Vagina (tissue), 2 donors: Measurements from ENCODE around the gene PCDH1. TPM values are rescaled to one million over a fixed set of nuclear protein-coding genes. Genes with fewer than 3 reads are reported as not detected.

ENCODE experiments used
- DNase-seq, 2 donors: peaks; one replicate each; pipeline ENCODE4 v3.0.0-alpha.2; 2017; ENCODE audit errors: extremely low spot score in 2 of 2
- H3K27ac ChIP-seq: fragments of 200-600 bp; sonication (generic); one replicate; pipeline ENCODE4 v1.5.1; 2019
- H3K27me3 ChIP-seq: fragments of 200-600 bp; sonication (generic); one replicate; pipeline ENCODE4 v1.5.1; 2019
- H3K36me3 ChIP-seq, 2 donors: fragments of 200-600 bp; sonication (generic); one replicate each; pipeline ENCODE4 v1.5.1; 2017 to 2019
- H3K4me1 ChIP-seq: fragments of 200-600 bp; sonication (generic); one replicate; pipeline ENCODE4 v1.5.1; 2019
- H3K4me3 ChIP-seq, 2 donors: fragments of 200-600 bp; sonication (generic); 1 replicate in 1 of 2; 2 replicates in 1 of 2; pipeline ENCODE4 v1.5.1; 2016 to 2019
- H3K9me3 ChIP-seq: fragments of 200-600 bp; sonication (generic); one replicate; pipeline ENCODE4 v1.5.1; 2019
- POLR2A ChIP-seq, 2 donors: fragments of 450-650 bp; IDR thresholded peaks; one replicate each; pipeline ENCODE4 v1.6.1; 2017; ENCODE audit warnings: antibody characterized with exemption in 2 of 2, mild to moderate bottlenecking in 2 of 2, moderate library complexity in 2 of 2
- POLR2AphosphoS5 ChIP-seq, 2 donors: sonication (generic); formaldehyde crosslinking; IDR thresholded peaks; one replicate each; pipeline ENCODE4 v1.9.0; 2017; ENCODE audit warnings: antibody characterized with exemption in 2 of 2, mild to moderate bottlenecking in 2 of 2, low read depth in 1 of 2; ENCODE audit not compliant: insufficient read depth in 1 of 2
- intact Hi-C: fragments of 100-400 bp; cut with DNase I; formaldehyde crosslinking; loops from one replicate; pipeline ENCODE4 v1.15.1; 2023
- total RNA-seq: library from RNA; depleted of rRNA; stranded (reverse); fragments of >200 nt; gene quantifications from one replicate; pipeline ENCODE4 v1.2.3, GENCODE V29; 2016
- TF ChIP-seq, protein P1 (sequence below), 3 experiments: fragments of 450-650 bp in 2 of 3; fragments of 200-600 bp in 1 of 3; sonication (generic) in 1 of 3; IDR thresholded peaks; one replicate each; pipeline ENCODE4 v1.5.1; 2017 to 2019; ENCODE audit warnings: antibody characterized with exemption in 3 of 3, mild to moderate bottlenecking in 2 of 3, moderate library complexity in 2 of 3

PCDH1 gene
- total RNA-seq, 1 donor from 2014 or later = 38.8 TPM

DNA sequence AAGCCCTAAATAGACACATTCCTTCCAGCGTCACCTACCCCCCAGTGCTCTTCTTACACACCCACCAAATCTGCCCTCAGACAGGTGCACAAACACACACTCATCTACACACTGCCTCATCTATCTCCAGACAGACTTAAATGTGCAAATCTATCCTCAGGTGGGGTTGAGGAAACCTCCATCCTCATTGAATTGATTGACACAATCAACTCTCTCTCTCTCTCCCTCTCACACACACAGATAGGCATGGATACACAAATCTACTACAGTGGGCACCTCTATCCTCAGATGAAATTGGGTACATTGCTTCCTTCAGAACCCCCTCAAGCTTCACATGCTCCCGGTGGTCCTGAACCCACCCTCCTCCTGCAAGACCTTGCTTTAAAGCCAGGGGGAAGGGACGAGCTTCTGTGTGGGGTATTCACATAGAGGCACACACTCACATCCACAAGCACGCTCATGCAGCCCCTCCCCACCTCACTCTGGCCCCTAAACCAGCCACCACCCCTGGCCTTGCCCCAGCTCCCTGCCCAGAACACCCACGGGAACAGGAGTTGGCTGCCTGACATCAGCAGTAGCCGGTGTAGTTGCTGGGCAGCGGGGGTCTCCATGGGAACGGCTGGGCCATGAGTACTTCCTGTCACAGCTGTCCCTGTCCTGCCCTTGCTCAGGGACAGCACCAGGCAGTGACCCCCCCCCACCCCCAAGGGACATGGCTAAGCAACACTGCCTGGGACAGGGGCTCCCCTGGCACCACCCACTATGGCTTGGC, 22.8 kb downstream of the PCDH1 start:
- intact Hi-C loops = no loop called here
- no peaks in the 10 kb centered on the region for H3K27me3 ChIP-seq
- TF ChIP-seq POLR2AphosphoS5 (IDR thresholded peaks at IDR 0.05; ENCODE audit: insufficient read depth in 1 of 2, low read depth in 1 of 2) = no peak
- TF ChIP-seq, protein P1, sequence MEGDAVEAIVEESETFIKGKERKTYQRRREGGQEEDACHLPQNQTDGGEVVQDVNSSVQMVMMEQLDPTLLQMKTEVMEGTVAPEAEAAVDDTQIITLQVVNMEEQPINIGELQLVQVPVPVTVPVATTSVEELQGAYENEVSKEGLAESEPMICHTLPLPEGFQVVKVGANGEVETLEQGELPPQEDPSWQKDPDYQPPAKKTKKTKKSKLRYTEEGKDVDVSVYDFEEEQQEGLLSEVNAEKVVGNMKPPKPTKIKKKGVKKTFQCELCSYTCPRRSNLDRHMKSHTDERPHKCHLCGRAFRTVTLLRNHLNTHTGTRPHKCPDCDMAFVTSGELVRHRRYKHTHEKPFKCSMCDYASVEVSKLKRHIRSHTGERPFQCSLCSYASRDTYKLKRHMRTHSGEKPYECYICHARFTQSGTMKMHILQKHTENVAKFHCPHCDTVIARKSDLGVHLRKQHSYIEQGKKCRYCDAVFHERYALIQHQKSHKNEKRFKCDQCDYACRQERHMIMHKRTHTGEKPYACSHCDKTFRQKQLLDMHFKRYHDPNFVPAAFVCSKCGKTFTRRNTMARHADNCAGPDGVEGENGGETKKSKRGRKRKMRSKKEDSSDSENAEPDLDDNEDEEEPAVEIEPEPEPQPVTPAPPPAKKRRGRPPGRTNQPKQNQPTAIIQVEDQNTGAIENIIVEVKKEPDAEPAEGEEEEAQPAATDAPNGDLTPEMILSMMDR (IDR thresholded peaks at IDR 0.05) = no peak
- no peak overlapping the region for H3K4me3 ChIP-seq
- no peak for DNase-seq
- no peak overlapping the region for H3K27ac ChIP-seq
- peaks cover 17% of the 10 kb centered on the region for H3K4me1 ChIP-seq
- H3K9me3 ChIP-seq = no peaks in the 10 kb centered on the region
- H3K36me3 ChIP-seq = no peaks in the 10 kb centered on the region

DNA sequence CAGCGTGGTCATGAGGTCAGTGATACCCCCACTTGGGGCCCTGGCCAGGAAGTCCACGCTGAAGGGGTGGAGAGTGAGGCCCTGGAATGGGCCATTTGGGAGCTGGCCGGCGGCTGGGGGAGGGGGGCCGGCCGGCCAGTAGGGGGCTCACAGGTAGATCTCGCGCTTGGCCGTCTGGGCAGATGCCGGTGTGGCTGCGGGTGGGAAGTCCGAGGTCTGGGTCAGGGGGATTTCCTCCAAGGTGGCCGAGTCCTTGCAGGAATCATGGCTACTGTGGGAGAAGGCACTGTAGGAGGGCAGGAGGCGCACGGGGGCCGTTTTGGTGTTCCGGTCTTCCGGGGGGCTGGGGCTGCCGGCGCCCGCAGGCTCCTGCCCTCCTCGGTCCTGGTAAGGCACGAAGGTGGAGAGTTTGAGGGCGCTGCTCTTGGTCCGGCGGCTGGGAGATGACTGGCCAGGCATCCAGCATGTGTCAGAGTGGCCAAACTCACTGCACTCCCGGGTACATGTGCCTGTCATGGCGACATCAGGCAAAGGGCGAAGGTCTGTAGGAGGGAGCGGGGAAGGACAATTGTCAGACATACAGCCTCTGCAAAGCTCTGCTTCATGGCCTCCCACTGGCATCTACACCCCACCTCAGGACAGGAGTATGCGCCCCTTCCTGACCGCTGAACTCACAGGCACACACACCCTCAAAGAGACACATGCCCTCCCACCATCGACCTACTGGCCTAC, 24.1 kb downstream of the PCDH1 start:
- intact Hi-C loops = no loop called here

DNA sequence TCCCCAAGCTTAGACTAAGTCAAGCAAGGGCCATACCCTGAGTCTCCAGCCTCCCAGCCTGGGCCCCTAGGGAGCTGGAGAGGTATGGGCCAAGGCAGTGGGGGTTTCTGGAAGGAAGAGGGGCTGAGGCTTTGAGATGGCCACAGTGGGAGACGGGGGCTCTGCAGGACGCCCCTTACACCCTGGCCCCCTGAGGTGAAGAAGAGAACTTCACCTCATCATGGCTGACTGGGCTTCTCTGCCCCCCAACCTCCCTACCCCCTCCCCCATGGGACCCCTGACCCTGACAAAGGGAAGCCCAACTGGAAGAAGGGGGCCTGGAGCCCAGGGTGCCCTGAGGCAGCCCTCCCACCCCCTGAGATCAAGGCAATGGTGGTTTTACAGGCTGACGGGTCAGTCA, 25.8 kb downstream of the PCDH1 start:
- H3K4me3 ChIP-seq = no peak overlapping the region
- TF ChIP-seq, protein P1 (IDR thresholded peaks at IDR 0.05) = no peak
- no peak for TF ChIP-seq POLR2AphosphoS5 (IDR thresholded peaks at IDR 0.05; ENCODE audit: insufficient read depth in 1 of 2, low read depth in 1 of 2)
- no peak for TF ChIP-seq POLR2A (IDR thresholded peaks at IDR 0.05)
- no peaks in the 10 kb centered on the region for H3K9me3 ChIP-seq
- H3K27ac ChIP-seq = no peak overlapping the region
- no peaks in the 10 kb centered on the region for H3K36me3 ChIP-seq
- H3K4me1 ChIP-seq = peaks cover 33% of the 10 kb centered on the region
- no peak for DNase-seq
- intact Hi-C loops = no loop called here
- no peaks in the 10 kb centered on the region for H3K27me3 ChIP-seq

More for the DNA sequence above, 24.1 kb downstream of the PCDH1 start:
- Histone ChIP-seq H3K9me3 (no peaks in the 10 kb centered on the region), H3K27ac (no peak overlapping the region), H3K4me3 (no peak overlapping the region), H3K4me1 (peaks cover 24% of the 10 kb centered on the region), H3K36me3 (no peaks in the 10 kb centered on the region), H3K27me3 (no peaks in the 10 kb centered on the region)
- DNase-seq = no peak
- no peak for TF ChIP-seq POLR2A (IDR thresholded peaks at IDR 0.05)

DNA sequence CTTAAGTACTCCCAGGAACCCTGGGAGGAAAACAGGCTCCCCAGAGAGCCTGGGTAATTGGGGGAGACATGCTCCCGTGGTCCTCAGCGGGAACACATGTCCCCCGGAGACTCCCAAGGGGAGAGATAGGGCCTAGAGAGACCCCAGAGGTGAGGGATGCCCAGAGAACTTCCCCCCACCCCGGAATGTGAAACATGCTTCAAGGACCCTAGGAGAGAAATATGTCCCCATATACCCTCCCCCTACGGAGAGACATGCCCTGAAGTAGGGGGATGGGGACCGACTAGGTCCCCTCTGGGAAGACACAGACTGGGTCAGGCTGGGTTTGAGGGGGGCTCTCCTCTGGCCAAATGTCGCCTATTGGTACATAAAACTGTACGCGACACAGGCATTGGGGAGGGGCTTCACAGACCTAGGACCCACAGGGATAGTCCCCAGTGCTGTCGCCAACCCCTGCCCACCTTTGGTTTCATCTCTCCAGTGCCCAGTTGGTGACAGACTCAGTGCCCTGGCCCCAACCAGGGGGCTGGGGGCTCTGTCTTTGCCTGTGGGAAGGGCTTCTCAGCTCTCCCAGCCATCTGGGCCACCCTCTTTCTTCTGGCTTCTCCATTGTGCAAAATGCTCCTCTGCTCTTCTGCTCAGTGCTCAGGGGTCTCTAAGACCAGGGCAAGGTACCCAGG, 26.9 kb downstream of the PCDH1 start:
- Histone ChIP-seq H3K36me3 (no peaks in the 10 kb centered on the region), H3K27ac (peak overlapping the region; percentile 99), H3K4me3 (peak overlapping the region in 1 of 2 donors; percentile 86), H3K4me1 (peaks cover 34% of the 10 kb centered on the region), H3K27me3 (no peaks in the 10 kb centered on the region), H3K9me3 (no peaks in the 10 kb centered on the region)
- TF ChIP-seq POLR2A (IDR thresholded peaks at IDR 0.05) (no peak), POLR2AphosphoS5 (IDR thresholded peaks at IDR 0.05; ENCODE audit: insufficient read depth in 1 of 2, low read depth in 1 of 2) (no peak)
- TF ChIP-seq, protein P1 (IDR thresholded peaks at IDR 0.05) = no peak
- no peak for DNase-seq
- intact Hi-C loops = no loop called here

DNA sequence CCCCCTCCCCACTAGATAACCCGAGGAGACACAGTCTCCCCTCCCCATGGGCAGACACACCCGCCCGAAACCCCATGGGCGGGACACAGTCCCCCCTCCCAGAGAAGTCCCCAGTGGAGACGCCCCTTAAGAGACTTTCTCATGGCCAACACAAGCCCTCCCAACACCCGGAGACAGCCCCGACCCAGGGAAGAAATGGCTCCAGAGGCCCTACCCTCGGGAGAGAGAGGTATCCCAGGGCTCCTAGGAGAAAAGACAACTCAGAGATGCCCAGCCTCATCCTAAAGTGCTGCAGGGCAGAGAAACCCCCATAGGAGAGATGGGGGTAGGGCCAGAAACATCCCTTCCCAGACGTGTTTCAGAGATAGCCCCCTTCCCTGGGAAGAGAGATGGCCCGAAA, 27.4 kb downstream of the PCDH1 start:
- Histone ChIP-seq H3K27me3 (no peaks in the 10 kb centered on the region), H3K4me3 (peak overlapping the region; percentile 58 to 86), H3K36me3 (no peaks in the 10 kb centered on the region), H3K9me3 (no peaks in the 10 kb centered on the region), H3K27ac (peak overlapping the region; percentile 99), H3K4me1 (peaks cover 34% of the 10 kb centered on the region)
- TF ChIP-seq, protein P1 (IDR thresholded peaks at IDR 0.05) = no peak
- no peak for TF ChIP-seq POLR2AphosphoS5 (IDR thresholded peaks at IDR 0.05; ENCODE audit: insufficient read depth in 1 of 2, low read depth in 1 of 2)
- TF ChIP-seq POLR2A (IDR thresholded peaks at IDR 0.05) = no peak
- intact Hi-C loops = no loop called here
- no peak for DNase-seq
